Measurements from ENCODE around the gene TBC1D19. TPM values are rescaled to one million over a fixed set of nuclear protein-coding genes. Genes with fewer than 3 reads are reported as not detected.

TBC1D19 gene
- total RNA-seq, 3 donors from 2014 or later = 14.9 to 27.2 (median 23.9) TPM

- Histone ChIP-seq H3K27ac (no peak overlapping the region), H3K4me1 (no peaks in the 10 kb centered on the region), H3K9me3 (no peaks in the 10 kb centered on the region), H3K36me3 (no peaks in the 10 kb centered on the region), H3K27me3 (no peaks in the 10 kb centered on the region), H3K4me3 (no peak overlapping the region)
- intact Hi-C loops (cut with DNase I; ENCODE audit: low total_unique reads) = no loop called here
- no peak for DNase-seq (ENCODE audit: low spot score in 2 of 2)
- TF ChIP-seq POLR2AphosphoS5 (IDR thresholded peaks at IDR 0.05) (no peak), CTCF (IDR thresholded peaks at IDR 0.05) (no peak), POLR2A (IDR thresholded peaks at IDR 0.05) (no peak)
Observed at GRCh38 chr4:26596843-26597242, 13.0 kb downstream of the TBC1D19 start.

- no peak for TF ChIP-seq POLR2A (IDR thresholded peaks at IDR 0.05)
- no peak for TF ChIP-seq CTCF (IDR thresholded peaks at IDR 0.05)
- TF ChIP-seq POLR2AphosphoS5 (IDR thresholded peaks at IDR 0.05) = no peak
- no peaks in the 10 kb centered on the region for H3K27me3 ChIP-seq
Observed at GRCh38 chr4:26601204-26601603, 17.3 kb downstream of the TBC1D19 start.

GRCh38 chr4:26607776-26608175 lies 23.9 kb downstream of the TBC1D19 start:
- TF ChIP-seq CTCF (IDR thresholded peaks at IDR 0.05) (no peak), POLR2A (IDR thresholded peaks at IDR 0.05) (no peak), POLR2AphosphoS5 (IDR thresholded peaks at IDR 0.05) (no peak)
- Histone ChIP-seq H3K9me3 (no peaks in the 10 kb centered on the region), H3K27me3 (no peaks in the 10 kb centered on the region), H3K27ac (no peak overlapping the region), H3K4me1 (no peaks in the 10 kb centered on the region), H3K4me3 (no peak overlapping the region), H3K36me3 (no peaks in the 10 kb centered on the region)
- DNase-seq (ENCODE audit: low spot score in 2 of 2) = no peak
- intact Hi-C loops (cut with DNase I; ENCODE audit: low total_unique reads) = no loop called here

More at GRCh38 chr4:26601204-26601603, 17.3 kb downstream of the TBC1D19 start:
- no peak overlapping the region for H3K27ac ChIP-seq
- no peak overlapping the region for H3K4me3 ChIP-seq
- H3K9me3 ChIP-seq = no peaks in the 10 kb centered on the region
- no peak for DNase-seq (ENCODE audit: low spot score in 2 of 2)
- no peaks in the 10 kb centered on the region for H3K4me1 ChIP-seq
- intact Hi-C loops (cut with DNase I; ENCODE audit: low total_unique reads) = no loop called here
- H3K36me3 ChIP-seq = no peaks in the 10 kb centered on the region

GRCh38 chr4:26609391-26609790 lies 25.5 kb downstream of the TBC1D19 start:
- no peak for DNase-seq (ENCODE audit: low spot score in 2 of 2)
- Histone ChIP-seq H3K27ac (no peak overlapping the region), H3K4me3 (no peak overlapping the region), H3K27me3 (no peaks in the 10 kb centered on the region), H3K36me3 (no peaks in the 10 kb centered on the region), H3K4me1 (no peaks in the 10 kb centered on the region), H3K9me3 (no peaks in the 10 kb centered on the region)
- TF ChIP-seq POLR2AphosphoS5 (IDR thresholded peaks at IDR 0.05) = no peak
- no peak for TF ChIP-seq POLR2A (IDR thresholded peaks at IDR 0.05)
- no peak for TF ChIP-seq CTCF (IDR thresholded peaks at IDR 0.05)
- intact Hi-C loops (cut with DNase I; ENCODE audit: low total_unique reads) = no loop called here

- H3K9me3 ChIP-seq = no peaks in the 10 kb centered on the region
- intact Hi-C loops (cut with DNase I; ENCODE audit: low total_unique reads) = no loop called here
Observed at GRCh38 chr4:26609868-26610267, 26.0 kb downstream of the TBC1D19 start.

More at GRCh38 chr4:26609868-26610267, 26.0 kb downstream of the TBC1D19 start:
- DNase-seq (ENCODE audit: low spot score in 2 of 2) = no peak
- TF ChIP-seq POLR2A (IDR thresholded peaks at IDR 0.05) (no peak), CTCF (IDR thresholded peaks at IDR 0.05) (no peak), POLR2AphosphoS5 (IDR thresholded peaks at IDR 0.05) (no peak)
- H3K27me3 ChIP-seq = no peaks in the 10 kb centered on the region
- H3K4me3 ChIP-seq = no peak overlapping the region
- no peaks in the 10 kb centered on the region for H3K4me1 ChIP-seq
- H3K27ac ChIP-seq = no peak overlapping the region
- no peaks in the 10 kb centered on the region for H3K36me3 ChIP-seq
